Dendritic cell treated with granulocyte-macrophage colony-stimulating factor and Interleukin-4, amounts not matched to agents 40 ng/mL and 50 ng/mL, for 4 days (primary cell): ENCODE data around the gene MIPEP.
"Not testable (repeated sequence)": the region's sequence is repeated elsewhere in the genome, so short reads cannot be mapped to it uniquely, and the experiment has no call there.

Experiments used
- H3K27ac Mint-ChIP-seq: one replicate; pipeline ENCODE4 v1.8.0; 2022; ENCODE audit warnings: mild to moderate bottlenecking, mixed read lengths
- H3K27me3 Mint-ChIP-seq: one replicate; pipeline ENCODE4 v1.8.0; 2022; ENCODE audit warnings: mild to moderate bottlenecking, mixed read lengths
- H3K36me3 Mint-ChIP-seq: one replicate; pipeline ENCODE4 v1.8.0; 2022; ENCODE audit warnings: low read depth, mixed read lengths
- H3K4me1 Mint-ChIP-seq: one replicate; pipeline ENCODE4 v1.8.0; 2022; ENCODE audit warnings: low read depth, mixed read lengths
- H3K4me3 Mint-ChIP-seq: one replicate; pipeline ENCODE4 v1.8.0; 2022; ENCODE audit warnings: mild to moderate bottlenecking, moderate library complexity, mixed read lengths
- H3K9me3 Mint-ChIP-seq: one replicate; pipeline ENCODE4 v1.8.0; 2022; ENCODE audit warnings: mixed read lengths
- intact Hi-C: fragments of 100-400 bp; cut with micrococcal nuclease; formaldehyde crosslinking; loops from one replicate; pipeline ENCODE4 v1.15.0; 2022

Gene MIPEP

DNA sequence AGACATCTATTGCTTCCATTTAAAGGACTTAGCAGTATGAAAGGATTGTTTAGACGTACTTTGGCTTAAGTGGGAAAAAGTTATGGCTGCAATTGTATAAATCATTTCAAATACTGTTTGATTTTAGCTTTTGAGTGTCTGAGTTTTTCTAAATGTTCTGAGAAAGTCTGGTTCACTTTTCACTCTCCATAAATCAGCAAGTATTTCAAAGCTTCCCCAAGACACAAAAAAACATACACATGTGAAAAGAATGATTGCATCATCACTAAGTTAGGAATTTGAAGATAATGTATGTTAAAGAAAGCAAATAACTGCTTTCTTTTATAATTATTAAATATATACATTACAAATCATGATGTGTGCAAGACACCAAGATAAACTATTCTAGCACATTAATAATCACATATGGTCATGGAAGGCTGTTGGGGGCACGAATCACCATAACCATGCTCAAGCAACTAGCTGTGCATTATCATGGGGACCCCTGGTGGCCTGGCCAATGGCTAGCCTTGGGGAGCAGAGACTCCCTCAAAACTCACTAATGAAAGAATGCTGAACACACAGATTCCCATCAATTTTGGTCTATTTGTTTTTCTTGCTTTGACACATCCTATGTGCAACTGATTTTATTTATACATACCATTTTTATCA is 111.1 kb downstream of the MIPEP start:
- Mint-ChIP-seq H3K4me3 (no peak overlapping the region), H3K4me1 (no peaks in the 10 kb centered on the region), H3K9me3 (no peaks in the 10 kb centered on the region), H3K27me3 (no peaks in the 10 kb centered on the region), H3K36me3 (no peaks in the 10 kb centered on the region), H3K27ac (no peak overlapping the region)
- intact Hi-C loops, result no loop called here

DNA sequence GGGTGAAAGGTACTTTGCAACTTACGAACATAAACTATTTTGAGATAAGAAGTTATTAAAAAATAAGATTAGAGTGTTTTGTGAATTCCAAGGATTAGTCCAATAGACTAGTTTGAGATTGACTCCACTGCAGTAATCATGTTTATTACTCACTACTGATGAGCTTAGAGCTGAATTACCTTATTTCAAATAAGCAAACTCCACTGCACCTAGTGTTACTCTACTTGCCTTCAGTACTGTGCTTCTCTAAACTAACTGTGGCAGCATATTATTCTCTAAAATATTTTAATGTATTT is 111.7 kb downstream of the MIPEP start:
- H3K9me3 Mint-ChIP-seq, result no peaks in the 10 kb centered on the region
- H3K4me1 Mint-ChIP-seq, result no peaks in the 10 kb centered on the region
- H3K4me3 Mint-ChIP-seq, result no peak overlapping the region
- no peak overlapping the region for H3K27ac Mint-ChIP-seq
- intact Hi-C loops, result no loop called here
- no peaks in the 10 kb centered on the region for H3K27me3 Mint-ChIP-seq
- no peaks in the 10 kb centered on the region for H3K36me3 Mint-ChIP-seq

GRCh38 chr13:23776698-23777574 is 112.3 kb downstream of the MIPEP start:
- intact Hi-C loops, result no loop called here
- Mint-ChIP-seq H3K27me3 (no peaks in the 10 kb centered on the region), H3K27ac (no peak overlapping the region), H3K4me1 (no peaks in the 10 kb centered on the region), H3K4me3 (no peak overlapping the region), H3K9me3 (no peaks in the 10 kb centered on the region), H3K36me3 (no peaks in the 10 kb centered on the region)

GRCh38 chr13:23772717-23773116 is 116.5 kb downstream of the MIPEP start:
- Mint-ChIP-seq H3K27ac (no peak overlapping the region), H3K36me3 (no peaks in the 10 kb centered on the region), H3K27me3 (no peaks in the 10 kb centered on the region), H3K4me1 (no peaks in the 10 kb centered on the region), H3K4me3 (no peak overlapping the region), H3K9me3 (no peaks in the 10 kb centered on the region)
- intact Hi-C loops, result no loop called here

DNA sequence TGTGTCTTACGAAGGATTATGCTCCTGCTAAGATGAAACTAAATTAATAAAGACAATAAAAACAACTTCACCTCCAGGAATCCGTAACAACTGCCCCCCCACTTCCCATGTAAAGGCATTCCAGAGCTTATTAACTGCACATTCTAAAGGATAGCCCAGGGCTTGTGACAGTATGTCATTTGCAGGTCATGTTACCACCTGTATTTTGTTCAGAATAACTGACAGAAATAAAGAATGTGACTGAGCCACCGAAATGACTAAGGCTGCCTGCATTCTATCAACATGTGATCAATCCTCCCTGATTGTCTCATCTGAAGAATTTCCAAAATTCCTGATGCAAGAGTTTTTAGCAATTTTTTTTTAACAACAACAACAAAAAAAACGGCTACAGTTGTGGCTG is 117.2 kb downstream of the MIPEP start:
- Mint-ChIP-seq H3K27me3 (no peaks in the 10 kb centered on the region), H3K36me3 (no peaks in the 10 kb centered on the region), H3K4me3 (no peak overlapping the region), H3K4me1 (no peaks in the 10 kb centered on the region), H3K9me3 (no peaks in the 10 kb centered on the region), H3K27ac (no peak overlapping the region)
- intact Hi-C loops, result no loop called here

- Mint-ChIP-seq H3K27me3 (no peaks in the 10 kb centered on the region), H3K4me1 (no peaks in the 10 kb centered on the region), H3K9me3 (no peaks in the 10 kb centered on the region), H3K36me3 (no peaks in the 10 kb centered on the region), H3K27ac (no peak overlapping the region), H3K4me3 (no peak overlapping the region)
- intact Hi-C loops, result no loop called here
Measured at GRCh38 chr13:23771552-23771951, 117.6 kb downstream of the MIPEP start.

- Mint-ChIP-seq H3K4me3 (no peak overlapping the region), H3K9me3 (no peaks in the 10 kb centered on the region)
- intact Hi-C loops, result no loop called here
Measured at GRCh38 chr13:23770973-23771372, 118.2 kb downstream of the MIPEP start.

DNA sequence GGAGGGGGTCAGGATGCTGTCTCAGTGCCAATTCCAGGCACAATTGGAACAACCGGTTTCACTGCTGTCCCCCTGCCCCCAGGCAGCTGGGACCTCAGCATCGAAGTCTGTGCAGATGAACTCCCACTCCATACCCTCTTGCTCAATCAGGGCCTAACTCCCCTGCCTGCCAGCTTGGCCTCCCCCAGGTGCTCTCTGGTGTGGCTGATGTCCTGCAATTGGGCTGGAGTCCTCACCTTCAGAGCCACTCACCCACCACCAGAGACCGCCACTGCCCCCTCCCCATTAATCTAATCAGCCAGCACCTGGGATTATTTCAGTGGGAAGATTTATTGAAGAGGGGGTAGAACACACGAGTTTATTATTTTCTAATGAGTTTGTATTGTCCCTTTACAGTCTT is 118.8 kb downstream of the MIPEP start:
- intact Hi-C loops, result no loop called here
- no peak overlapping the region for H3K4me3 Mint-ChIP-seq
- no peaks in the 10 kb centered on the region for H3K9me3 Mint-ChIP-seq
- H3K27me3 Mint-ChIP-seq, result no peaks in the 10 kb centered on the region
- H3K4me1 Mint-ChIP-seq, result no peaks in the 10 kb centered on the region
- no peak overlapping the region for H3K27ac Mint-ChIP-seq
- H3K36me3 Mint-ChIP-seq, result no peaks in the 10 kb centered on the region

More at GRCh38 chr13:23770973-23771372, 118.2 kb downstream of the MIPEP start:
- Mint-ChIP-seq H3K27ac (no peak overlapping the region), H3K27me3 (no peaks in the 10 kb centered on the region), H3K4me1 (no peaks in the 10 kb centered on the region), H3K36me3 (no peaks in the 10 kb centered on the region)

DNA sequence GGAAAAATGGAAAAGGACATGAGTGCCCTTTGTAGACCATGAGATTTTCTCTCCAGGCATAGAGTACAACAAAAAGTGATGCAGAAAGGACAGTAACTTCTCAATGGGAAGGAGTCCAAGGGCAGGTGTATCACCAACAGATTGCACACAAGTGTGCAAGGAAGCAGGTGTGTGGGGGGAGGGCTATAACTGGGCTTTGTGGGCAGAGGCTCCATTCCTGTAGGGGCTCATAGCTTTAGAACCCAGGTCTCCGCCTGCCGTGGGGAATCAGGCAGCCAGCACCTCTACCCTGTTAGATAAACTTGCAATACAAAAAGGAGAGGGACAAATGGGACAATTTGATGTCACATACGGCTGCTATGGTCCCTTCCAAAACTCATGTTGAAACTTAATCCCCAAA is 119.8 kb downstream of the MIPEP start:
- no peaks in the 10 kb centered on the region for H3K36me3 Mint-ChIP-seq
- H3K27ac Mint-ChIP-seq, result no peak overlapping the region
- no peak overlapping the region for H3K4me3 Mint-ChIP-seq
- H3K9me3 Mint-ChIP-seq, result no peaks in the 10 kb centered on the region
- H3K4me1 Mint-ChIP-seq, result no peaks in the 10 kb centered on the region
- no peaks in the 10 kb centered on the region for H3K27me3 Mint-ChIP-seq
- intact Hi-C loops, result no loop called here

DNA sequence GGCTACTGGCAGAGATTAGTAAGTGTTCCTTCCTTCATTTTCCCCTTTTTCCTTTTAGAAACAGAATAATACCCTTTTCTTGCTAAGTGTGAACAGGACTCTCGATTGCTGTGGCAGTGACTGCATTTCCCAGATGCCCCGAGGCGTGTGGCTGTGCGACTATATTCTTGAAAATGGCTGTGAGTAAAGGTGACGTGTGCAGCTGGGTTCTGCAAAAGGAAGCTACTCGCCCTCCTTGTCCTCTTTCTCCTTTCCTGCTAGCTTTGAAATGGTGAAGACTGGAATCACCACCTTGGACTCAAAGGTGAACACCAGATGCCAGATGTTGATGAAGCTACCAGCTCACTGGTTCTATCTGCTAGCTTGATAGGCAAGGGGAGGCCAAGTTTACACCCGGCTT is 121.4 kb downstream of the MIPEP start:
- Mint-ChIP-seq H3K4me3 (no peak overlapping the region), H3K27me3 (no peaks in the 10 kb centered on the region), H3K36me3 (no peaks in the 10 kb centered on the region), H3K27ac (no peak overlapping the region), H3K4me1 (no peaks in the 10 kb centered on the region), H3K9me3 (no peaks in the 10 kb centered on the region)
- intact Hi-C loops, result no loop called here

- no peaks in the 10 kb centered on the region for H3K36me3 Mint-ChIP-seq
- no peaks in the 10 kb centered on the region for H3K4me1 Mint-ChIP-seq
- no peaks in the 10 kb centered on the region for H3K9me3 Mint-ChIP-seq
- no peaks in the 10 kb centered on the region for H3K27me3 Mint-ChIP-seq
- intact Hi-C loops, result no loop called here
- no peak overlapping the region for H3K27ac Mint-ChIP-seq
- H3K4me3 Mint-ChIP-seq, result no peak overlapping the region
Measured at GRCh38 chr13:23766939-23767338, 122.3 kb downstream of the MIPEP start.

GRCh38 chr13:23766283-23766682 is 122.9 kb downstream of the MIPEP start:
- intact Hi-C loops, result no loop called here
- Mint-ChIP-seq H3K9me3 (no peaks in the 10 kb centered on the region), H3K36me3 (no peaks in the 10 kb centered on the region), H3K4me3 (no peak overlapping the region), H3K4me1 (no peaks in the 10 kb centered on the region), H3K27ac (no peak overlapping the region), H3K27me3 (no peaks in the 10 kb centered on the region)

GRCh38 chr13:23765531-23765930 is 123.7 kb downstream of the MIPEP start:
- Mint-ChIP-seq H3K36me3 (no peaks in the 10 kb centered on the region), H3K9me3 (no peaks in the 10 kb centered on the region), H3K4me1 (no peaks in the 10 kb centered on the region), H3K27ac (no peak overlapping the region), H3K27me3 (no peaks in the 10 kb centered on the region), H3K4me3 (no peak overlapping the region)
- intact Hi-C loops, result no loop called here

- intact Hi-C loops, result no loop called here
- Mint-ChIP-seq H3K27ac (no peak overlapping the region), H3K9me3 (no peaks in the 10 kb centered on the region), H3K4me3 (no peak overlapping the region), H3K36me3 (no peaks in the 10 kb centered on the region), H3K4me1 (no peaks in the 10 kb centered on the region), H3K27me3 (no peaks in the 10 kb centered on the region)
Measured at GRCh38 chr13:23763318-23763717, 125.9 kb downstream of the MIPEP start.

GRCh38 chr13:23761760-23762159 is 127.4 kb downstream of the MIPEP start:
- H3K4me3 Mint-ChIP-seq, H3K9me3 Mint-ChIP-seq, H3K27me3 Mint-ChIP-seq, H3K36me3 Mint-ChIP-seq, intact Hi-C loops, H3K4me1 Mint-ChIP-seq, H3K27ac Mint-ChIP-seq: not testable (repeated sequence)
